ENCODE results near the gene TSHZ2.

DNA sequence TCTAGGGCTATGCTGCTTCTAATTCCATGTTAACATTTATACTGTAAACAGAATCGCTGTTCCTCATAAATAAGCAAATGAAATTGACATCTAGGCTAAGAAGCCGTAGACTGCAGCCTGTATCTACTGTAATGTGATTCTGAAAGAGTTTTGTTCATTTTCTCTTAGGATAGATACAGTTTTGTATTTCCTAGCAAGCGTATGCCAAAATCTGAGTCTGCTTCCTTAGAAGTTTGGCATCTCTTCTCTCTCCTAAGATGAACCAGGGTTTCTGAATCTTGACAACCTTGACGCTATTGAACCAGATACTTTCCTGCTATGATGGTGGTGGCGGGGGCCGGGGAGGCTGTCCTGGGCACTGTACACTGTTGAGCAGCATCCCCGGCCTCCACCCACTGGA lies 198.0 kb downstream of the TSHZ2 start:
- TF ChIP-seq POLR2A (IDR thresholded peaks at IDR 0.05), result no peak
- TF ChIP-seq, protein P1, sequence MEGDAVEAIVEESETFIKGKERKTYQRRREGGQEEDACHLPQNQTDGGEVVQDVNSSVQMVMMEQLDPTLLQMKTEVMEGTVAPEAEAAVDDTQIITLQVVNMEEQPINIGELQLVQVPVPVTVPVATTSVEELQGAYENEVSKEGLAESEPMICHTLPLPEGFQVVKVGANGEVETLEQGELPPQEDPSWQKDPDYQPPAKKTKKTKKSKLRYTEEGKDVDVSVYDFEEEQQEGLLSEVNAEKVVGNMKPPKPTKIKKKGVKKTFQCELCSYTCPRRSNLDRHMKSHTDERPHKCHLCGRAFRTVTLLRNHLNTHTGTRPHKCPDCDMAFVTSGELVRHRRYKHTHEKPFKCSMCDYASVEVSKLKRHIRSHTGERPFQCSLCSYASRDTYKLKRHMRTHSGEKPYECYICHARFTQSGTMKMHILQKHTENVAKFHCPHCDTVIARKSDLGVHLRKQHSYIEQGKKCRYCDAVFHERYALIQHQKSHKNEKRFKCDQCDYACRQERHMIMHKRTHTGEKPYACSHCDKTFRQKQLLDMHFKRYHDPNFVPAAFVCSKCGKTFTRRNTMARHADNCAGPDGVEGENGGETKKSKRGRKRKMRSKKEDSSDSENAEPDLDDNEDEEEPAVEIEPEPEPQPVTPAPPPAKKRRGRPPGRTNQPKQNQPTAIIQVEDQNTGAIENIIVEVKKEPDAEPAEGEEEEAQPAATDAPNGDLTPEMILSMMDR (IDR thresholded peaks at IDR 0.05), result no peak

Data from breast epithelium (tissue), 3 donors.